Measurements from ENCODE around the gene ASIC3. TPM values are rescaled to one million over a fixed set of nuclear protein-coding genes. Genes with fewer than 3 reads are reported as not detected.

Gene ASIC3
- total RNA-seq, 1 donor from 2014 or later = 5.8 TPM

DNA sequence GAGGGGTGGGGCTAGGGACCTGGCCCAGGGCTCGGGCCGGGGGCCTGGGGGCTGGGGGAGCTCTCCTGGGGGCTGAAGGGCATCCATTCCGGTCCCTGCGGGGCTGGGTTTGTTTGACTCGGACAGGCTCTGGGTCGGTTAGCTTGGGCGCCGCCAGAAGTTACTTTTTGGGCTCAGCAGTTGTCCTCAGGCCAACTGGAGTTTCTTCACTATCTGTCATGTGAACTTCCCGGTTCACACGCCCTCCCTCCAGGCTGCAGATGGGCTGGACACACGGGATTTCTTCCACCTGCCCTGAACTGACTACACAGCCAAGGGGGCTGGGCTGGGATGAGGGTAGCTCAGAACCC is 14.9 kb downstream of the ASIC3 start:
- Mint-ChIP-seq H3K9me3 (ENCODE audit: unreplicated experiment) (no peaks in the 10 kb centered on the region), H3K36me3 (ENCODE audit: unreplicated experiment) (peaks cover 11% of the 10 kb centered on the region), H3K4me3 (ENCODE audit: unreplicated experiment) (peak overlapping the region; percentile 40), H3K4me1 (ENCODE audit: unreplicated experiment) (peaks cover 45% of the 10 kb centered on the region), H3K27ac (ENCODE audit: unreplicated experiment) (peak overlapping the region; percentile 62), H3K27me3 (ENCODE audit: unreplicated experiment) (no peaks in the 10 kb centered on the region)
- TF ChIP-seq, protein P1, sequence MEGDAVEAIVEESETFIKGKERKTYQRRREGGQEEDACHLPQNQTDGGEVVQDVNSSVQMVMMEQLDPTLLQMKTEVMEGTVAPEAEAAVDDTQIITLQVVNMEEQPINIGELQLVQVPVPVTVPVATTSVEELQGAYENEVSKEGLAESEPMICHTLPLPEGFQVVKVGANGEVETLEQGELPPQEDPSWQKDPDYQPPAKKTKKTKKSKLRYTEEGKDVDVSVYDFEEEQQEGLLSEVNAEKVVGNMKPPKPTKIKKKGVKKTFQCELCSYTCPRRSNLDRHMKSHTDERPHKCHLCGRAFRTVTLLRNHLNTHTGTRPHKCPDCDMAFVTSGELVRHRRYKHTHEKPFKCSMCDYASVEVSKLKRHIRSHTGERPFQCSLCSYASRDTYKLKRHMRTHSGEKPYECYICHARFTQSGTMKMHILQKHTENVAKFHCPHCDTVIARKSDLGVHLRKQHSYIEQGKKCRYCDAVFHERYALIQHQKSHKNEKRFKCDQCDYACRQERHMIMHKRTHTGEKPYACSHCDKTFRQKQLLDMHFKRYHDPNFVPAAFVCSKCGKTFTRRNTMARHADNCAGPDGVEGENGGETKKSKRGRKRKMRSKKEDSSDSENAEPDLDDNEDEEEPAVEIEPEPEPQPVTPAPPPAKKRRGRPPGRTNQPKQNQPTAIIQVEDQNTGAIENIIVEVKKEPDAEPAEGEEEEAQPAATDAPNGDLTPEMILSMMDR (IDR thresholded peaks at IDR 0.05) = no peak
- DNase-seq (ENCODE audit: extremely low spot score, unreplicated experiment) = no peak

DNA sequence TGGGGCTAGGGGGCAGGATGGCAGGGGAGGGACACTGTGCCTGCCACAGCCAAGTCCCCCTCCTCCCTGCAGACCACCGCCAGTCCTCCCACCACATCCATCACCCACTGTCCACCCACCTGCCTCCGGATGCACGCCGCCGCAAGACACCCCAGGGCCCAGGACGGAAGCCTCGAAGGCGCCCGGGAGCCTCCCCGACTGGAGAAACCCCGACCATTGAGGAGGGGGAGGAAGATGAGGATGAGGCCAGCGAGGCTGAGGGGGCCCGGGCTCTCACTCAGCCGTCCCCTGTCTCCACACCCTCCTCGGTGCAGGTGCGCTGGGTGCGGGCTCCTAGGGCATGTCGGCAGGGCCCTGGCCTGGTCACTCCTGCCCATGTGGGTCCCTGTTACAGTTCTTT is 16.1 kb downstream of the ASIC3 start:
- DNase-seq (ENCODE audit: extremely low spot score, unreplicated experiment) = no peak
- Mint-ChIP-seq H3K9me3 (ENCODE audit: unreplicated experiment) (no peaks in the 10 kb centered on the region), H3K27ac (ENCODE audit: unreplicated experiment) (no peak overlapping the region), H3K27me3 (ENCODE audit: unreplicated experiment) (no peaks in the 10 kb centered on the region), H3K4me3 (ENCODE audit: unreplicated experiment) (no peak overlapping the region), H3K36me3 (ENCODE audit: unreplicated experiment) (peaks cover 14% of the 10 kb centered on the region), H3K4me1 (ENCODE audit: unreplicated experiment) (peaks cover 34% of the 10 kb centered on the region)
- TF ChIP-seq, protein P1 (IDR thresholded peaks at IDR 0.05) = no peak

GRCh38 chr7:151064993-151065392 is 16.7 kb downstream of the ASIC3 start:
- Mint-ChIP-seq H3K4me1 (ENCODE audit: unreplicated experiment) (peaks cover 34% of the 10 kb centered on the region), H3K9me3 (ENCODE audit: unreplicated experiment) (no peaks in the 10 kb centered on the region), H3K36me3 (ENCODE audit: unreplicated experiment) (peaks cover 14% of the 10 kb centered on the region), H3K27me3 (ENCODE audit: unreplicated experiment) (no peaks in the 10 kb centered on the region), H3K27ac (ENCODE audit: unreplicated experiment) (no peak overlapping the region), H3K4me3 (ENCODE audit: unreplicated experiment) (no peak overlapping the region)
- DNase-seq (ENCODE audit: extremely low spot score, unreplicated experiment) = no peak
- TF ChIP-seq, protein P1 (IDR thresholded peaks at IDR 0.05) = no peak

- H3K36me3 Mint-ChIP-seq (ENCODE audit: unreplicated experiment) = peaks cover 14% of the 10 kb centered on the region
- DNase-seq (ENCODE audit: extremely low spot score, unreplicated experiment) = no peak
- no peaks in the 10 kb centered on the region for H3K27me3 Mint-ChIP-seq (ENCODE audit: unreplicated experiment)
- H3K27ac Mint-ChIP-seq (ENCODE audit: unreplicated experiment) = peak overlapping the region; percentile 14
- no peaks in the 10 kb centered on the region for H3K9me3 Mint-ChIP-seq (ENCODE audit: unreplicated experiment)
- H3K4me3 Mint-ChIP-seq (ENCODE audit: unreplicated experiment) = no peak overlapping the region
- TF ChIP-seq, protein P1 (IDR thresholded peaks at IDR 0.05) = no peak
- peaks cover 34% of the 10 kb centered on the region for H3K4me1 Mint-ChIP-seq (ENCODE audit: unreplicated experiment)
Observed at GRCh38 chr7:151065516-151065915, 17.2 kb downstream of the ASIC3 start.

DNA sequence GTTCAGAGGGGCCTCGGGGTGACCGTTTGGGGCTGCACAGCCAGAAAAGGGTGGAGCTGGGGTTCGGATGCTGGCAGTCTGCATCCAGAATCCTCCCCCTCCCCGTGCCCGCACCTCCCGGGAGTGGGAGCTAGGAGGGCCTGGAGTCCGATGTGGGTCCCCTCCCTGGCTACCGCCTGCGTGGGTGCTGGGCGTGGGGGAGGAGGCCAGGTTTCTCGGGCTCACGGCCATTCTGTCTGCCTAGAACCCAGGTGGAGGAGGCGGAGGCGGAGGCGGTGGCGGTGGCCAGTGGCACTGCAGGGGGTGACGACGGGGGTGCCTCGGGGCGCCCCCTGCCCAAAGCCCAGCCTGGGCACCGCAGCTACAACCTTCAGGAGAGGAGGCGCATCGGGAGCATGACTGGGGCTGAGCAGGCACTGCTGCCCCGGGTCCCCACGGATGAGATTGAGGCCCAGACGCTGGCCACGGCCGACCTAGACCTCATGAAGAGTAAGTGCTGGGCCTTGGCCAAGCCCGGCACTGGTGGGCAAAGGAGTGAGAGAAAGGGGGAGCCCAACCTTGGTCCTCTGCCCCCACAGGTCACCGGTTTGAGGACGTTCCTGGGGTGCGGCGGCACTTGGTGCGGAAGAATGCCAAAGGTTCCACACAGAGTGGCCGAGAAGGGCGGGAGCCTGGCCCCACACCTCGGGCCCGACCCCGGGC is 18.1 kb downstream of the ASIC3 start:
- no peaks in the 10 kb centered on the region for H3K27me3 Mint-ChIP-seq (ENCODE audit: unreplicated experiment)
- no peak overlapping the region for H3K4me3 Mint-ChIP-seq (ENCODE audit: unreplicated experiment)
- no peaks in the 10 kb centered on the region for H3K9me3 Mint-ChIP-seq (ENCODE audit: unreplicated experiment)
- peaks cover 15% of the 10 kb centered on the region for H3K36me3 Mint-ChIP-seq (ENCODE audit: unreplicated experiment)
- no peak for DNase-seq (ENCODE audit: extremely low spot score, unreplicated experiment)
- peaks cover 27% of the 10 kb centered on the region for H3K4me1 Mint-ChIP-seq (ENCODE audit: unreplicated experiment)
- TF ChIP-seq, protein P1 (IDR thresholded peaks at IDR 0.05) = no peak
- no peak overlapping the region for H3K27ac Mint-ChIP-seq (ENCODE audit: unreplicated experiment)
